ES-I3 (cell line): ENCODE data around the gene C15orf39.

Source experiments
- H3K36me3 ChIP-seq: 2 replicates; pipeline ENCODE4 v1.6.1; 2013; ENCODE audit warnings: mild to moderate bottlenecking, low read length, control low read depth, moderate library complexity; ENCODE audit not compliant: insufficient read depth
- H3K4me1 ChIP-seq: 2 replicates; pipeline ENCODE4 v1.6.1; 2013; ENCODE audit warnings: mild to moderate bottlenecking, control low read depth, low read length; ENCODE audit not compliant: insufficient read depth
- H3K9ac ChIP-seq: 2 replicates; pipeline ENCODE4 v1.6.1; 2013; ENCODE audit warnings: low read depth, mild to moderate bottlenecking, low read length, moderate library complexity
- H3K9me3 ChIP-seq: 2 replicates; pipeline ENCODE4 v1.6.1; 2013; ENCODE audit warnings: mild to moderate bottlenecking, low read length, moderate library complexity; ENCODE audit not compliant: control insufficient read depth, insufficient read depth

Gene C15orf39

GRCh38 chr15:75195766-75196241 is 5.9 kb upstream of the C15orf39 start:
- Histone ChIP-seq H3K9ac (no peak overlapping the region), H3K4me1 (peaks cover 33% of the 10 kb centered on the region), H3K36me3 (no peaks in the 10 kb centered on the region), H3K9me3 (peaks cover 5% of the 10 kb centered on the region)

DNA sequence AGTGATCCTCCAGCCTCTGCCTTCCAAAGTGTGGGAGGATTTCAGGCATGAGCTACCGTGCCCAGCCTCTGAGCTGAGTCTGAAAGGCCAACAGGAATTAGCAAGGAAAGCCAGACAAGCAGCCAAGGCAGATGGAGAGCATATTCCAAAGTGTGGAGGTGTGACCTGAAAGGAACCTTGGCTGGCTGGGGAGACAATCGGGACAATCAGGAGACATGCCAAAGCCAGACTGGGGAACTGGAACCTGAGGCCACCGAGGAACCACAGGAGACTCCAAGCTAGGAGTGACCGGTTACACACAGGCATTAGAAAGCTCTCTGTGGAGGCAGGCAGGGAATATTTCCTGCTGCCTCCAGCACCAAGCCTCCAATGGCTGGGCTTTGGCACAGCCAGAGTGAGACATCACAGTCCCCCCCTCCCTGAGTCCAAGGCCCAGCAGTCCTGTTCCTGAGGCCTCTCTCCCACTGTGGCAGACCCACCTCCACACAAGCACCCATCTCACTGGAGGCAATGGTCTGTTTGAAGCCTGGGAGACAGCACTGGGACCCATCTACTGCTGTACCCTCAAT is 4.5 kb upstream of the C15orf39 start:
- H3K9ac ChIP-seq, result no peak overlapping the region

GRCh38 chr15:75198560-75199356 is 2.9 kb upstream of the C15orf39 start:
- peaks cover 32% of the 10 kb centered on the region for H3K4me1 ChIP-seq
- peak overlapping the region; percentile 32; the same call in 1 of the 2 replicates for H3K9ac ChIP-seq
- no peaks in the 10 kb centered on the region for H3K9me3 ChIP-seq
- no peaks in the 10 kb centered on the region for H3K36me3 ChIP-seq

More for the DNA sequence above, 4.5 kb upstream of the C15orf39 start:
- Histone ChIP-seq H3K9me3 (no peaks in the 10 kb centered on the region), H3K4me1 (peaks cover 33% of the 10 kb centered on the region), H3K36me3 (no peaks in the 10 kb centered on the region)

DNA sequence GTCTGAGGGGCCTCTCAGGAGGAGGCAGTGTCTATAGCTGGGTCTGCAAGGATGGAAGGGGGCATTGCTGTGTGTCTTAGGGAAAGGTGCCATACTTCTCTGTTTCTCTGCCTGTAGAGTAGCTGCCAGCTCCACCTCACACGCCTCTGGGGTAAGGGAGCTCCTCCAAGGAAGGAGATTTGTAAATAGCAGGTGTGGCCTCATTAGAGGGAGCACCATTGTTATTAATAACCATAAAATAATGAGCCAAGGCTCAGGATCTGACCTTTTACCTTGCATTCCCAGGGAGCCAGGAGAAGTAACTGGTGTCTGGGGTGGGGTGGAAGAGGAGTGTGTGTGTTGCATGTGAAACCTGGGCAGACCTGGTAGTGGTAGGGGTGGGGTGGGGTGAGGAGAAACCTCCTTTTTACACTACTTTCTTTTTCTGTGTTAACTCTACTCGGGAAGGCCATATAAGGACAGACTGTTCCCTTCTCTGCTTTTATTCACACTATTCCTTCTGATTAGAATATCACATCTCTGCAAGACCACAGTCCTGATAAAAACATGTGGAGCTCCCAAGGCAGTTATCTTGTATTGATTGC is 2.2 kb upstream of the C15orf39 start:
- H3K36me3 ChIP-seq, result no peaks in the 10 kb centered on the region
- no peaks in the 10 kb centered on the region for H3K9me3 ChIP-seq
- peaks cover 37% of the 10 kb centered on the region for H3K4me1 ChIP-seq
- H3K9ac ChIP-seq, result no peak overlapping the region

DNA sequence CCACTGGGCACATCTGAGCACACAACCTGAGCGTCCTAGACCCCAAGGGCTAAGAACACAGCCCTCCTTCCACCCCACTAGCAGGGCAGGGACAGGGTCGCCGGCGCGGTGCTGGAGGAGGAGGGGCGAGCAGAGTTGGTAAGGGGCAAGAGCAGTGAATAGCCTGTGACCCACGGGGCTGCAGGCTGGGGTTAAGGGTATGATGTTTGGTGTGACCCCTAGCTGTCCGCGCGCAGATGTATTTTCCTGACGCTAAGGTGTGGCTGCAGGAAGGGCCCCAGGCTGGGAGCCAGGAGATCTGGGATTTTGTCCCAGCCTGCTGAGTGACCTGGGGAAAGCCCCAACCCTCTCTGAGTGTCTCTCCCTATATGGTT is 1.3 kb upstream of the C15orf39 start:
- H3K4me1 ChIP-seq, result peaks cover 38% of the 10 kb centered on the region
- no peaks in the 10 kb centered on the region for H3K9me3 ChIP-seq
- H3K36me3 ChIP-seq, result no peaks in the 10 kb centered on the region
- H3K9ac ChIP-seq, result peak overlapping the region; percentile 29

- Histone ChIP-seq H3K4me1 (peaks cover 33% of the 10 kb centered on the region), H3K36me3 (no peaks in the 10 kb centered on the region; the same call in 1 of the 2 replicates), H3K9me3 (no peaks in the 10 kb centered on the region), H3K9ac (peak overlapping the region; percentile 64)
Observed at GRCh38 chr15:75200765-75201615, 692 bp upstream of the C15orf39 start.

GRCh38 chr15:75202251-75203016 is 752 bp downstream of the C15orf39 start:
- Histone ChIP-seq H3K36me3 (no peaks in the 10 kb centered on the region; the same call in 1 of the 2 replicates), H3K9me3 (no peaks in the 10 kb centered on the region), H3K4me1 (peaks cover 30% of the 10 kb centered on the region), H3K9ac (peak overlapping the region; percentile 91)

- Histone ChIP-seq H3K4me1 (peaks cover 30% of the 10 kb centered on the region), H3K9ac (peak overlapping the region; percentile 91), H3K9me3 (no peaks in the 10 kb centered on the region), H3K36me3 (no peaks in the 10 kb centered on the region; the same call in 1 of the 2 replicates)
Observed at GRCh38 chr15:75203017-75203907, 1.6 kb downstream of the C15orf39 start.

GRCh38 chr15:75203908-75204263 is 2.2 kb downstream of the C15orf39 start:
- peaks cover 28% of the 10 kb centered on the region for H3K4me1 ChIP-seq
- H3K9me3 ChIP-seq, result no peaks in the 10 kb centered on the region
- H3K9ac ChIP-seq, result no peak overlapping the region
- H3K36me3 ChIP-seq, result peaks cover 2% of the 10 kb centered on the region

DNA sequence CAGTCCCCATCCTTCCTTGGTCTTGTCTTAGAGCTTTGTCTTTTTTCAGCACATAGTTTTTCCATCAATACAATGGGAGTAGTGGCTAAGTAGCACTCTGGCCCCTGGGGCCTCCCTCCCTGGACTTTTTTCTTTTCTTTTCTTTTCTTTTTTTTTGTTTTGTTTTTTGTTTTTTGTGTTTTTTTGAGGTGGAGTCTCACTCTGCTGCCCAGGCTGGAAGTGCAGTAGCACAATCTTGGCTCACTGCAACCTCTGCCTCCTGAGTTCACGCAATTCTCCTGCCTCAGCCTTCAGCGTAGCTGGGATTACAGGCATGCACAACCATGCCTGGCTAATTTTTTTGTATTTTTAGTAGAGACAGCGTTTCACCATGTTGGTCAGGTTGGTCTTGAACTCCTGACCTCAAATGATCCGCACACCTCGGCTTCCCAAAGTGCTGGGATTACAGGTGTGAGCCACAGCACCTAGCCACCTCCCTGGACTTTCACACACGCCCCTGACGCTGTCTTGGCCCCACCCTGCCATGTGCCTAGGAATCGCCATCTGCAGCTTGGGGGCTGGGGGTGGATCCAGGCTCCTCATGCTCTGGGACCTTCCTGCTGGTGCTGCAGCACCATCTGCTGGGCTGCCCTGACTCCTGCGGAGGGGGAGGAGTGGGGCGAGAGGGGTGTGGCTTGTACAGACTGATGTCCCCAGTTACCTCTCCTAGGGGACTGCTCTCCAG is 2.8 kb downstream of the C15orf39 start:
- peaks cover 22% of the 10 kb centered on the region; the same call in 1 of the 2 replicates for H3K4me1 ChIP-seq
- no peaks in the 10 kb centered on the region for H3K9me3 ChIP-seq
- no peak overlapping the region for H3K9ac ChIP-seq
- peaks cover 6% of the 10 kb centered on the region for H3K36me3 ChIP-seq

DNA sequence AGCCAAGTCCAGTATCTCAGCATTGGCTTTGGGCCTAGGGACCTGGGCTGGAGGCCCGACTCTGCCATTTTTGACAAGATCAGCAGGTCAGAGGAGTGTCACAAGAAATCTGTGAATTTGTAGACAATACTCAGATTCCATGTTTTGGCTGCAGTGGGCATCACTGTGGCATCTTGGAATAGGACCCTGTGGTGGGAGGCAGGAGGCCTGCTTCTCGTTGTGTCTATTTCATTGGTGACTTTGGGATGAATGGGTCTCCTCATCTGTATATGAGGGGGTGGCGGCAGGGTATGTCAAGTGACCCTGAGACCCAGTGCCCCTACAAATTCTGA is 3.3 kb downstream of the C15orf39 start:
- peaks cover 10% of the 10 kb centered on the region for H3K36me3 ChIP-seq
- H3K4me1 ChIP-seq, result peaks cover 18% of the 10 kb centered on the region; the same call in 1 of the 2 replicates
- no peak overlapping the region for H3K9ac ChIP-seq
- H3K9me3 ChIP-seq, result no peaks in the 10 kb centered on the region

GRCh38 chr15:75206006-75206405 is 4.3 kb downstream of the C15orf39 start:
- Histone ChIP-seq H3K9ac (no peak overlapping the region), H3K9me3 (no peaks in the 10 kb centered on the region), H3K4me1 (peaks cover 14% of the 10 kb centered on the region; the same call in 1 of the 2 replicates), H3K36me3 (peaks cover 11% of the 10 kb centered on the region)
